Neural cell (in vitro differentiated cells): Measurements from ENCODE around the gene SLC2A2. TPM values are rescaled to one million over a fixed set of nuclear protein-coding genes. Genes with fewer than 3 reads are reported as not detected.

Experiments used
- H2AFZ ChIP-seq: fragments of 200-600, 300-800 bp; sonication (generic), shearing (Covaris generic); 2 replicates; pipeline ENCODE4 v1.6.0; 2014; ENCODE audit warnings: low read depth, mild to moderate bottlenecking, antibody characterized with exemption, low read length, moderate library complexity
- H3F3A ChIP-seq: fragments of 200-600 bp; shearing (Covaris generic); 2 replicates; pipeline ENCODE4 v1.6.1; 2016; ENCODE audit warnings: mild to moderate bottlenecking, moderate library complexity, mixed read lengths, antibody characterized with exemption, low read length; ENCODE audit not compliant: insufficient read depth, poor library complexity, severe bottlenecking
- H3K27ac ChIP-seq: fragments of 200-600, 300-800 bp; sonication (generic), shearing (Covaris generic); 2 replicates; pipeline ENCODE4 v1.5.1; 2014; ENCODE audit warnings: mild to moderate bottlenecking, low read length, moderate library complexity
- H3K27me3 ChIP-seq: fragments of 300-800, 200-600 bp; sonication (generic), shearing (Covaris generic); 2 replicates; pipeline ENCODE4 v1.6.0; 2014; ENCODE audit warnings: mild to moderate bottlenecking, low read depth, low read length, moderate library complexity; ENCODE audit not compliant: insufficient read depth
- H3K36me3 ChIP-seq: fragments of 300-800, 200-600 bp; sonication (generic), shearing (Covaris generic); 2 replicates; pipeline ENCODE4 v1.5.1; 2014; ENCODE audit warnings: mild to moderate bottlenecking, antibody characterized with exemption, low read length, moderate library complexity; ENCODE audit not compliant: insufficient read depth
- H3K4me2 ChIP-seq: fragments of 300-800, 200-600 bp; sonication (generic), shearing (Covaris generic); 2 replicates; pipeline ENCODE4 v1.6.0; 2014; ENCODE audit warnings: mild to moderate bottlenecking, low read length
- H3K4me3 ChIP-seq: fragments of 300-800, 200-600 bp; sonication (generic), shearing (Covaris generic); 2 replicates; pipeline ENCODE4 v1.5.1; 2014; ENCODE audit warnings: mild to moderate bottlenecking, low read length, moderate library complexity
- H3K79me2 ChIP-seq: fragments of 200-600 bp; shearing (Covaris generic); replicated peaks from 2 replicates; pipeline ENCODE4 v1.6.0; 2014; ENCODE audit warnings: mild to moderate bottlenecking, low read length, moderate library complexity; ENCODE audit not compliant: insufficient read depth
- H3K9ac ChIP-seq: fragments of 300-800, 200-600 bp; sonication (generic), shearing (Covaris generic); 2 replicates; pipeline ENCODE4 v1.6.1; 2016; ENCODE audit warnings: mild to moderate bottlenecking, low read length, mixed read lengths
- H3K9me2 ChIP-seq: fragments of 200-600 bp; shearing (Covaris generic); 2 replicates; pipeline ENCODE4 v1.6.1; 2016; ENCODE audit warnings: mild to moderate bottlenecking, low read length, mixed read lengths; ENCODE audit not compliant: insufficient read depth
- H3K9me3 ChIP-seq: fragments of 200-600, 300-800 bp; sonication (generic), shearing (Covaris generic); 2 replicates; pipeline ENCODE4 v1.6.1; 2016; ENCODE audit warnings: mild to moderate bottlenecking, mixed run types, low read length, moderate library complexity, mixed read lengths
- H4K20me1 ChIP-seq: fragments of 200-600 bp; shearing (Covaris generic); 2 replicates; pipeline ENCODE4 v1.6.1; 2016; ENCODE audit warnings: mild to moderate bottlenecking, mixed run types; ENCODE audit not compliant: insufficient read depth
- CTCF ChIP-seq: fragments of 450-650 bp; IDR thresholded peaks from 2 replicates; pipeline ENCODE4 v1.5.1; 2014; ENCODE audit warnings: antibody characterized with exemption, mild to moderate bottlenecking, moderate library complexity; ENCODE audit not compliant: poor library complexity, severe bottlenecking
- EP300 ChIP-seq: fragments of 450-650 bp; conservative IDR thresholded peaks from 2 replicates; pipeline ENCODE4 v1.6.1; 2014; ENCODE audit warnings: antibody characterized with exemption, mild to moderate bottlenecking, moderate library complexity; ENCODE audit not compliant: poor library complexity, severe bottlenecking
- EZH2 ChIP-seq: fragments of 200-600, 300-800 bp; shearing (Covaris generic), sonication (generic); IDR thresholded peaks from 2 replicates; pipeline ENCODE4 v1.6.1; 2014; ENCODE audit warnings: antibody characterized with exemption, low read length, borderline replicate concordance, mild to moderate bottlenecking; ENCODE audit not compliant: insufficient read depth, poor library complexity, severe bottlenecking
- POLR2AphosphoS5 ChIP-seq: IDR thresholded peaks from 2 replicates; pipeline ENCODE4 v1.6.1; 2012
- RAD21 ChIP-seq: fragments of 450-650 bp; conservative IDR thresholded peaks from 2 replicates; pipeline ENCODE4 v1.6.1; 2014; ENCODE audit warnings: antibody characterized with exemption, mild to moderate bottlenecking, moderate library complexity
- REST ChIP-seq: IDR thresholded peaks from 2 replicates; pipeline ENCODE4 v1.6.1; 2012; ENCODE audit warnings: borderline replicate concordance
- SMC3 ChIP-seq: fragments of 450-650 bp; conservative IDR thresholded peaks from 2 replicates; pipeline ENCODE4 v1.6.1; 2014; ENCODE audit warnings: antibody characterized with exemption, mild to moderate bottlenecking, moderate library complexity; ENCODE audit not compliant: poor library complexity
- TAF1 ChIP-seq: IDR thresholded peaks from 2 replicates; pipeline ENCODE4 v1.6.1; 2012; ENCODE audit warnings: low read depth
- polyA plus RNA-seq: library from polyadenylated mRNA; depleted of rRNA; stranded (reverse); fragments of >200 nt; gene quantifications from 2 replicates; pipeline ENCODE4 v1.2.3, GENCODE V29; 2014

SLC2A2 gene
- polyA plus RNA-seq, 1 donor from 2014 or later, result not detected

GRCh38 chr3:171065732-171066131, 39.2 kb upstream of the SLC2A2 start:
- H3K79me2 ChIP-seq, result no peaks in the 10 kb centered on the region

GRCh38 chr3:171064461-171064860, 37.9 kb upstream of the SLC2A2 start:
- Histone ChIP-seq H2AFZ (no peak overlapping the region), H4K20me1 (no peaks in the 10 kb centered on the region), H3K9me3 (no peaks in the 10 kb centered on the region), H3K4me2 (no peak overlapping the region), H3K79me2 (no peaks in the 10 kb centered on the region), H3K9ac (no peak overlapping the region), H3K9me2 (no peaks in the 10 kb centered on the region), H3K36me3 (peaks cover 4% of the 10 kb centered on the region), H3K27me3 (no peaks in the 10 kb centered on the region), H3F3A (no peaks in the 10 kb centered on the region), H3K4me3 (no peak overlapping the region), H3K27ac (no peak overlapping the region)
- no peak for TF ChIP-seq EZH2
- TF ChIP-seq RAD21, result no peak
- TF ChIP-seq POLR2AphosphoS5, result no peak
- no peak for TF ChIP-seq SMC3
- TF ChIP-seq CTCF, result no peak
- TF ChIP-seq REST, result no peak
- TF ChIP-seq TAF1, result no peak

More at GRCh38 chr3:171065732-171066131, 39.2 kb upstream of the SLC2A2 start:
- Histone ChIP-seq H2AFZ (no peak overlapping the region), H3K9ac (no peak overlapping the region), H3K36me3 (peaks cover 4% of the 10 kb centered on the region), H3K9me2 (no peaks in the 10 kb centered on the region), H3K9me3 (no peaks in the 10 kb centered on the region), H4K20me1 (no peaks in the 10 kb centered on the region), H3K27me3 (no peaks in the 10 kb centered on the region), H3K4me3 (no peak overlapping the region), H3F3A (no peaks in the 10 kb centered on the region), H3K27ac (no peak overlapping the region), H3K4me2 (no peak overlapping the region)
- TF ChIP-seq REST (no peak), POLR2AphosphoS5 (no peak), SMC3 (no peak), EZH2 (no peak), EP300 (no peak), RAD21 (no peak), CTCF (no peak), TAF1 (no peak)
